GM12865 (cell line): ENCODE data around the gene ARHGEF11.

Source experiments
- DNase-seq: peaks from one replicate; pipeline ENCODE4 v3.0.0; 2010; ENCODE audit warnings: low read depth
- H3K4me3 ChIP-seq: 2 replicates; pipeline ENCODE4 v1.5.1; 2011; ENCODE audit warnings: mild to moderate bottlenecking, low read depth, low read length, control low read depth
- CTCF ChIP-seq: IDR thresholded peaks from 2 replicates; pipeline ENCODE4 v1.5.1; 2011; ENCODE audit warnings: low read length, control low read depth, low read depth, inconsistent platforms; ENCODE audit not compliant: insufficient read depth; ENCODE audit errors: missing control alignments

ARHGEF11 gene

DNA sequence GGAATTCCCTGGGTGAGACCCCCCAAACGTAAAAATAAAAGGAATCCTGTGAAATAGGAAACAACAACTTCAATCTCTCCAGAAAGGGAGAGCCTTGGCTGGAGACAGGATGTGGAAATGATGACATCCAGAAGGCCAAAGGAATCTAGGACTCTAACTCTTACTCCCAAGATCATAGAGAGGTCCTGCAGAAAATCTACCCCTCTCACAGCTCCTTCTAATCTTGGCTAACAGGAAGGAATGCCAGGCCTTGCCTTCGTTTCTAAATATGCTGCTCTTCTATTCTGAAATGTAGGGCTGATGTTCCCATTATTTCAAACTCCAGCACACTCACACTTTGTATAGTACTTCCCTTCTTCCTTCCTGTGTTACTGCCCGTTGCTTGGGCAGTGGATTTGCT lies 40.7 kb downstream of the ARHGEF11 start:
- no peak for TF ChIP-seq CTCF
- DNase-seq = no peak
- no peak overlapping the region for H3K4me3 ChIP-seq

DNA sequence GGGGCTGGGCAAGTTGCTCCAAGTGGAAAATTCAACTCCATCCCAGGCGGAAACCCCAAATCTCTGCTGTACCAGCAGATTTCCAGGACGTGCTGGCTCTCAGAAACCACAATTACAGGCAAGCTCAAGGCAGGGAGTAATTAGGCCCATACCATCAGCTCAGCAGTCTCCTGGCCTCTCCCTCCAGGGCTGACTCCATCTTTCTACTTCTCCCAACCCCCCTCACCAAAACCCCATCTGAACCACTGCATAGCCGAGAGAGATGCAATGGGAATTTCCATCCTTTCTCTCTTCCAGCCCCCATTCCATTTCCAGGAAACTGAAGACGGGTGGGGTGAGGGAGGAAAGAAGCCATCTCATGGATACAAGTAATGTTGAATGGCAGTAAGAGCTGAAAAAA lies 41.2 kb downstream of the ARHGEF11 start:
- no peak for TF ChIP-seq CTCF
- no peak for DNase-seq
- H3K4me3 ChIP-seq = no peak overlapping the region

- TF ChIP-seq CTCF = no peak
- DNase-seq = no peak
- no peak overlapping the region for H3K4me3 ChIP-seq
Observed at GRCh38 chr1:157001304-157001703, 44.2 kb downstream of the ARHGEF11 start.

DNA sequence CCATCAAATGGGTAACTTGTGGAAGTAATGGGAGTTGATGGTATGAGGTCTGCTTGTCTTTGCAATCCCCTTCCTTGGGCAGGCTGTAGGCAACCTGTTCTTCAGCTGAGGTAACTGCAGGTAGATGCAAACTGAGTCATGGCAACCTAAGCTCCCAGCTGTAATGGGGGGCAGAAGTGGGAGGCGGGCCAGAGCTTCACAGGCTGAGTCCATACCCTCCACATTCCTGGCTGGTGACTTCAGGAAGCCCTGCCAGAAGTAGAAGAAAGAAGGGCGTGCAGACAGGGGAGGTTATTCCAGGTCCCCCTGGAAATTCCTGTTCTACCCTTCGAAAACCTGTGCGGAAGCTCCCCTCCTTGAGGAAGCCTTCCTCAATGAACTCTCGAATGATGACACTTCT lies 44.9 kb downstream of the ARHGEF11 start:
- no peak for DNase-seq
- no peak overlapping the region for H3K4me3 ChIP-seq

DNA sequence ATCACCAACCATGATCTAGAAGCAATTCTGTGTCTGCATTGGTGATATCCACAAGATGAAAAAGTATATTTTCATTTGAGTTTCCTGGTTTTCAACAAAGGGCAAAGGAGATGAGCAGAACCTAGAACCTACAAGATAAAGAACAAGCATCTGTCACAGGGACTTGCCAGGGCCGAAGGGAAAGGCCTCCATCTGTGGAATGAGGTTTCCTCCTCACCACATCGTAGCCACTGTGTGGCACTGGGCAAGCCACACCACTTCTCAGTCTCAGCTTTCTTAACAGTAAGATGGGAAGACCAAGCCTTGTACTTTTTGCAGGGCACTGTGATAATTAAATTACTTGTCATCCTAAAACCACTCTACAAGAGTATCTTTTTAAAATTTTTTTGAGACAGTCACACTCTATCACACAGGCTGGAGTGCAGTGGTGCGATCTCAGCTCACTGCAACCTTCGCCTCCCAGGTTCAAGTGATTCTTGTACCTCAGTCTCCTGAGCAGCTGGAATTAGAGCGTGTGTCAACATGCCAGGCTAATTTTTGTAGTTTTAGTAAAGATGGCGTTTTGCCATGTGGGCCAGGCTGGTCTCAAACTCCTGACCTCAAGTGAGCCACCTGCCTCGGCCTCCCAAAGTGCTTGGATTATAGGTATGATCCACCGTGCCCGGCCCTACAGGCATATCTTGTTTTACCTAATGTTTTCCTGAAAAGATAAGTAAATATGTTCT lies 45.8 kb downstream of the ARHGEF11 start:
- no peak for TF ChIP-seq CTCF
- no peak overlapping the region for H3K4me3 ChIP-seq
- DNase-seq = peak; percentile 31

More for the DNA sequence above, 44.9 kb downstream of the ARHGEF11 start:
- TF ChIP-seq CTCF = no peak

- no peak for DNase-seq
- no peak for TF ChIP-seq CTCF
- H3K4me3 ChIP-seq = no peak overlapping the region
Observed at GRCh38 chr1:156998840-156999500, 46.6 kb downstream of the ARHGEF11 start.
